K562 (cell line): ENCODE measurements around the gene PPP4C. TPM values are rescaled to one million over a fixed set of nuclear protein-coding genes. Genes with fewer than 3 reads are reported as not detected.
A peak's percentile ranks its signal among the peaks of the same experiment; 100 is the strongest.

ENCODE experiments used
- ASH1L ChIP-seq: fragments of 450-650 bp; IDR thresholded peaks from 2 replicates; pipeline ENCODE4 v1.6.1; 2018; ENCODE audit warnings: borderline replicate concordance, mild to moderate bottlenecking, low read depth; ENCODE audit not compliant: partially characterized antibody
- CTCFL ChIP-seq: IDR thresholded peaks from 2 replicates; pipeline ENCODE4 v1.6.1; 2011; ENCODE audit warnings: borderline replicate concordance, low read depth, mild to moderate bottlenecking, moderate library complexity, low read length; ENCODE audit not compliant: insufficient read depth, poor library complexity, severe bottlenecking
- E2F1 ChIP-seq: sonication (generic); formaldehyde crosslinking; IDR thresholded peaks from 2 replicates; pipeline ENCODE4 v1.8.1; 2023; ENCODE audit warnings: mild to moderate bottlenecking, missing genetic modification reagents, moderate library complexity
- ETS1 ChIP-seq: conservative IDR thresholded peaks from 2 replicates; pipeline ENCODE4 v1.6.1; 2011; ENCODE audit warnings: low read depth, mild to moderate bottlenecking, low read length; ENCODE audit not compliant: control insufficient read depth
- FOXK1 ChIP-seq: sonication (generic); formaldehyde crosslinking; IDR thresholded peaks from 2 replicates; pipeline ENCODE4 v1.8.0; 2022; ENCODE audit warnings: missing genetic modification reagents, mild to moderate bottlenecking, borderline replicate concordance
- HINFP ChIP-seq: fragments of 450-650 bp; conservative IDR thresholded peaks from 2 replicates; pipeline ENCODE4 v1.6.1; 2016; ENCODE audit warnings: missing genetic modification characterization, low read depth, mild to moderate bottlenecking, control low read depth, missing compliant biosample characterization
- HMG20A ChIP-seq: fragments of 450-650 bp; formaldehyde crosslinking; conservative IDR thresholded peaks from 2 replicates; pipeline ENCODE4 v1.4.0; 2020; ENCODE audit warnings: mild to moderate bottlenecking, mixed read lengths
- MITF ChIP-seq: IDR thresholded peaks from 2 replicates; pipeline ENCODE4 v1.6.1; 2014; ENCODE audit warnings: antibody characterized with exemption
- NCOA1 ChIP-seq: fragments of 450-650 bp; IDR thresholded peaks from 2 replicates; pipeline ENCODE4 v1.6.1; 2016; ENCODE audit warnings: low read depth
- NR2C2 ChIP-seq, 2 experiments: fragments of 200-800 bp in 1 of 2; sonication (Bioruptor generic) in 1 of 2; sonication (generic) in 1 of 2; formaldehyde crosslinking in 1 of 2; IDR thresholded peaks; 2 replicates each; pipeline versions ENCODE4 v1.6.1 to v1.8.0; 2016 to 2022; ENCODE audit warnings: mild to moderate bottlenecking in 1 of 2, missing compliant biosample characterization in 1 of 2, missing genetic modification characterization in 1 of 2, missing genetic modification reagents in 1 of 2
- RBFOX2 ChIP-seq: fragments of 200-400 bp; formaldehyde crosslinking; IDR thresholded peaks from 2 replicates; pipeline ENCODE4 v1.6.1; 2017; ENCODE audit warnings: low read depth, mild to moderate bottlenecking, low read length, moderate library complexity
- RFX5 ChIP-seq: IDR thresholded peaks from 2 replicates; pipeline ENCODE4 v1.6.1; 2011; ENCODE audit warnings: low read depth, mild to moderate bottlenecking, improper control_type of control experiment, low read length
- SMAD2 ChIP-seq: fragments of 150-350 bp; IDR thresholded peaks from 2 replicates; pipeline ENCODE4 v1.6.1; 2014; ENCODE audit warnings: low read depth, mild to moderate bottlenecking, low read length
- YY1 ChIP-seq, 3 experiments: IDR thresholded peaks; 2 replicates each; pipeline ENCODE4 v1.6.1; 2011; ENCODE audit warnings: low read length in 2 of 3, mild to moderate bottlenecking in 2 of 3, moderate library complexity in 2 of 3, borderline replicate concordance in 1 of 3, control low read depth in 1 of 3, low read depth in 1 of 3; ENCODE audit not compliant: insufficient read depth in 3 of 3, insufficient replicate concordance in 2 of 3, control insufficient read depth in 1 of 3, insufficient read length in 1 of 3; ENCODE audit errors: extremely low read depth in 1 of 3
- ZFP36 ChIP-seq: fragments of 150-350 bp; IDR thresholded peaks from 2 replicates; pipeline ENCODE4 v1.6.1; 2018; ENCODE audit warnings: low read length, low read depth; ENCODE audit not compliant: partially characterized antibody
- ZNF699 ChIP-seq: fragments of 250-450 bp; sonication (Bioruptor Pico); IDR thresholded peaks from 2 replicates; pipeline ENCODE4 v1.8.0; 2021; ENCODE audit warnings: mild to moderate bottlenecking, moderate library complexity; ENCODE audit not compliant: insufficient replicate concordance
- polyA plus RNA-seq, 8 experiments: library from polyadenylated mRNA; depleted of rRNA in 4 of 8; stranded (reverse) in 5 of 8; unstranded in 3 of 8; fragments of >200 nt; fragmentation: Nextera tagmentation in 2 of 8; fragmentation: Illumina TruSeq in 1 of 8; extraction: Ambion mirVana in 2 of 8; extraction: Trizol in 1 of 8; gene quantifications; 2 replicates each; pipeline versions ENCODE4 v1.2.1 to v1.2.3, GENCODE V29; 2011 to 2014; ENCODE audit warnings: inconsistent platforms in 1 of 8, missing spikeins in 1 of 8
- total RNA-seq, 7 experiments: library from RNA; depleted of rRNA in 6 of 7; stranded (reverse); fragments of >200 nt in 6 of 7; fragmentation: Illumina TruSeq in 2 of 7; extraction: Trizol in 2 of 7; gene quantifications; 2 replicates each; pipeline versions ENCODE4 v1.2.1 to v1.2.3, GENCODE V29; 2011 to 2021; ENCODE audit warnings: low replicate concordance in 1 of 7

The PPP4C gene
- total and polyA plus RNA-seq, 9 of the 15 experiments (the other 6 are each of a cell fraction or from before 2014, with no cell fraction given), result 3.5 to 183 (median 131) TPM

- peak; percentile 74 for TF ChIP-seq CTCFL
- TF ChIP-seq FOXK1 (CRISPR knock-in tag), result 0 out of 2 replicates have a peak, but pooled peaks have one; percentile 26
- peak; percentile 66; the same call in 1 of the 2 replicates for TF ChIP-seq E2F1 (CRISPR knock-in tag)
- TF ChIP-seq ZFP36, result peak; percentile 43
- TF ChIP-seq RFX5, result no peak
- peak; percentile 86; the same call in 1 of the 2 replicates for TF ChIP-seq SMAD2
- TF ChIP-seq YY1 (IDR thresholded peaks at IDR 0.05; ENCODE audit: borderline replicate concordance in 1 of 3, control insufficient read depth in 1 of 3, extremely low read depth in 1 of 3, insufficient read depth in 3 of 3, insufficient read length in 1 of 3, insufficient replicate concordance in 2 of 3, low read depth in 1 of 3, low read length in 2 of 3), result peak in 2 of 3 experiments; percentile 34 to 65
- peak; percentile 99 for TF ChIP-seq ETS1
- no peak for TF ChIP-seq HINFP
- TF ChIP-seq NR2C2 (CRISPR knock-in tag; IDR thresholded peaks at IDR 0.05), result peak; percentile 59
- peak; percentile 81; the same call in 1 of the 2 replicates for TF ChIP-seq NR2C2 (tag; IDR thresholded peaks at IDR 0.05)
- TF ChIP-seq ZNF699 (CRISPR knock-in tag), result no peak
- TF ChIP-seq RBFOX2, result peak; percentile 90
- 0 out of 2 replicates have a peak, but pooled peaks have one; percentile 32 for TF ChIP-seq MITF
- TF ChIP-seq HMG20A (CRISPR knock-in tag), result no peak
- peak; percentile 54; the same call in 1 of the 2 replicates for TF ChIP-seq NCOA1
- TF ChIP-seq ASH1L, result no peak
Observed at GRCh38 chr16:30091474-30092372, 15.9 kb downstream of the PPP4C start, which contains the start of gene TBX6 (continued).
